SH-SY5Y (cell line): Measurements from ENCODE around the gene UGT1A7.

Experiments used
- GATA2 ChIP-seq: IDR thresholded peaks from 2 replicates; pipeline ENCODE4 v1.6.1; 2011; ENCODE audit warnings: mild to moderate bottlenecking, low read depth, low read length
- GATA3 ChIP-seq: IDR thresholded peaks from 2 replicates; pipeline ENCODE4 v1.6.1; 2011; ENCODE audit warnings: low read depth, mild to moderate bottlenecking, low read length, moderate library complexity

DNA sequence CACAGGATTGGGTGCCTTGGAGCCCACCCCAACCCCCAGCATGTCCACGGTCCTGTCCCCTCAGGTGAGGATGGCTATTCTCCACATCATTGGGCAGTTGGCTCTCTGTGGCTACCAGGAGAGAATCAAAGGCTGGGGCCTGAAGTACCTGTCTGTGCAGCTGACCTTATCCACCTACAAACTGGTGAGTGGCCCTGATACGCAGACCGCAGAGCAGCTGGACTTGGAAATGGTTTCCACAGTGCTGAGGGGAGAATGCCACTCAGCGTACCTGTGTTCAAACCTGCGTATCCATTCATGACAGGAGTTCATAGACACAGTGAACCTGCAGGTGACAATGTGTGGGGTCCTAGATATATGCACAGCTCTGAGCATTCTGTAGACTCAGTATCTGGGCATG, 118.0 kb downstream of the UGT1A7 start:
- TF ChIP-seq GATA3 (no peak), GATA2 (no peak)
